ENCODE data around the gene RARG. TPM values are rescaled to one million over a fixed set of nuclear protein-coding genes. Genes with fewer than 3 reads are reported as not detected.
"Not testable (repeated sequence)": the region's sequence is repeated elsewhere in the genome, so short reads cannot be mapped to it uniquely, and the experiment has no call there.

Gene RARG
- total and polyA plus RNA-seq, 2 donors = 30.5 to 37.8 TPM

DNA sequence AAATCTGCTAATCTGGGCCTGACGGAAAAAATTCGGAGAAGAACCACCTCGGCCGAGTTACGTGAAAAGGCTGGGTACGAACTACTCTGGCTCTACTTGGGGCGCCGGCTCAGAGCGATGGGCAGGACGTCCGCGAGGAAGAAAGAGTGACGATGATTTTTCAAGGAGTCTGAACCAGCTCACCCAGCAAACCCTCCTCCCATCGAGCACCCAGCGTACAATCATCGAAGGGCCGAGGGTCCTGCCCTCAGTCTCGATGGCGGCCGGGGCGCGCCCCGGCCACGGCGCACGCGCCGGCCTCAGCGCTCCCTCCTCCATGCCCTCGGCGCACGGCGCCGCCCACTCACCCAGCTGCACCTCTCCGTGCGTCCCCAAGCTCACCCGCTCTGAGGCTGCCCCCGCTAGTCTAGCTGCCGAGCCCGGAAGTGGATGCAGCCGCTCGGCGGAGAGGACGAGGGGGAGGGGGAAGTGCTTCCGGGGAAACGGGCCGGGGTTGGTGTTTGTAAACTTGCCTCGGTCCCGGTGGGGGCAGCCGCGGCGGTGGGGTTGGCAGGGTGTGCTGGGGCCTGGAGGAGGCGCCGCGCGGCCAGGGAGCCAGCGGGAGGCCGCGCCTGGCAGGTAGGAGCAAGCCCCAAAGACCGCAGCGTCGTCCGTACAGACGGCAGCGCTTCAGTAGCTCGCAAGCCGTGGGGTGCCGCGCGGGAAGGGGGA, 51.6 kb downstream of the RARG start, which contains the start of the genes CSAD and ZNF740:
CSAD (minus strand) TSS at position 706 of the 711 bp plus-strand sequence. CDS start 7,455 bp downstream, outside the sequence.
ZNF740 (plus strand) TSS at position 503 of the 711 bp plus-strand sequence. CDS start 1,262 bp downstream, outside the sequence.
- Histone ChIP-seq H3K36me3 (ENCODE audit: insufficient read depth) (no peaks in the 10 kb centered on the region), H3K4me1 (ENCODE audit: insufficient read depth) (no peaks in the 10 kb centered on the region), H3K27ac (ENCODE audit: low read depth) (peak within 1 kb of the TSS; percentile 93), H3K4me3 (ENCODE audit: low read depth, low read length) (peak within 1 kb of the TSS; percentile 66)
- under 1% methylated on average over 70 of the region's 70 CpGs for WGBS
- peak; percentile 94 for DNase-seq (ENCODE audit: extremely low spot score)

DNA sequence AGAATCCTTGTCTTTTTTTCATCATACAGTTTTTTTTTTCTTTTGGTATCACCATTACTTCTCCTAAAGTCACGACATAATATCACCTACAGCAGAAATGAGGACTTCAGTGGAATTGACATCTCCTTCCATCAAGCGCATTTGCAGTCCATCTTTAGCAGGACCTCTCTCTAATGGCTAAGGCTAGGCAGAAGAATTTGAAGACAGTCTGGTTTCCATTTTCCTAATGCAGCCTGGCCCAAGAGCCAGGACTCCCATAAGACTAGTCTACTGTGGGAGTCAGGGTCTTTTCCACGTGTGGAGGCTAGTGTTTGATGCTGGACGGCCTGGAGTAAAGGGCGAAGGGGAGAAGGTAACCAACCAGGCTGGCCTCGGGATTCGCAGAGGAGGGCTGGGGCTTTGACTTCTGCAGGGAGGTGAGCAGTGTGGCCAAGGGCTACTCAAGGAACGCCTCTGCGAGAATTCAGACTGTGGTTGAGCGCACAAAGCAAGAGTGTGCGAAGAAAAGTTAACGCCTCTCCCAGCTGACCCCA, 52.3 kb downstream of the RARG start:
- Histone ChIP-seq H3K4me3 (ENCODE audit: low read depth, low read length) (peak overlapping the region; percentile 58), H3K36me3 (ENCODE audit: insufficient read depth) (no peaks in the 10 kb centered on the region), H3K27ac (ENCODE audit: low read depth) (peak overlapping the region; percentile 81), H3K4me1 (ENCODE audit: insufficient read depth) (no peaks in the 10 kb centered on the region)
- no peak for DNase-seq (ENCODE audit: extremely low spot score)
- 16% methylated on average over 12 of the region's 12 CpGs for WGBS

DNA sequence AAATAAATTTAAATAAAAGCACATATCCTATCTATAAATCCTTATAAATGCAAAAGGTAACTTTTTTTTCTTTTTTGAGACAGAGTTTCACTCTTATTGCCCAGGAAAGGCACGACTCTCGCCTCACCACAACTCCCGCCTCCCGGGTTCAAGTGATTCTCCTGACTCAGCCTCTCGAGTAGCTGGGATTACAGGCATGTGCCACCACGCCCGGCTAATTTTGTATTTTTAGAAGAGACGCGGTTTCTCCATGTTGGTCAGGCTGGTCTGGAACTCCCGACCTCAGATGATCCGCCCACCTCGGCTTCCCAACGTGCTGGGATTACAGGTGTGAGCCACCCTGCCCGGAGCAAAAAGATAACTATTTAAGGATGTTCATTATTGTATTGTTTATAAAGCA, 53.2 kb downstream of the RARG start:
- H3K27ac ChIP-seq (ENCODE audit: low read depth) = not testable (repeated sequence)

DNA sequence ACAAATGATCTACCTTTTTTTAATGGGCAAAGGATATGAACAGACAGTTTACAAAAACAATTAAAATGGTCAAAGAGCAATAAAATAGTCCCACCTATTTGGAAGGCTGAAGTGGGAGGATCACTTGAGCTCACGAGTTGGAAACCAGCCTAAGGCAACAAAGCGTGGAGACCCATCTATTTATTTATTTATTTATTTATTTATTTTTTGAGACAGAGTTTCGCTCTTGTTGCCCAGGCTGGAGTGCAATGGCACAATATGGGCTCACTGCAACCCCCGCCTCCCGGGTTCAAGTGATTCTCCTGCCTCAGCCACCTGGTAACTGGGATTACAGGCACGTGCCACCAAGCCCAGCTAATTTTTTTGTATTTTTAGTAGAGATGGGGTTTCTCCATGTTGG, 54.6 kb downstream of the RARG start:
- WGBS = 93% methylated on average over 6 of the region's 6 CpGs
- H3K36me3 ChIP-seq (ENCODE audit: insufficient read depth); H3K4me1 ChIP-seq (ENCODE audit: insufficient read depth); H3K4me3 ChIP-seq (ENCODE audit: low read depth, low read length); H3K27ac ChIP-seq (ENCODE audit: low read depth); DNase-seq (ENCODE audit: extremely low spot score): not testable (repeated sequence)

More for the DNA sequence above, 53.2 kb downstream of the RARG start:
- 94% methylated on average over 14 of the region's 14 CpGs for WGBS
- H3K4me3 ChIP-seq (ENCODE audit: low read depth, low read length); H3K36me3 ChIP-seq (ENCODE audit: insufficient read depth); DNase-seq (ENCODE audit: extremely low spot score); H3K4me1 ChIP-seq (ENCODE audit: insufficient read depth): not testable (repeated sequence)

DNA sequence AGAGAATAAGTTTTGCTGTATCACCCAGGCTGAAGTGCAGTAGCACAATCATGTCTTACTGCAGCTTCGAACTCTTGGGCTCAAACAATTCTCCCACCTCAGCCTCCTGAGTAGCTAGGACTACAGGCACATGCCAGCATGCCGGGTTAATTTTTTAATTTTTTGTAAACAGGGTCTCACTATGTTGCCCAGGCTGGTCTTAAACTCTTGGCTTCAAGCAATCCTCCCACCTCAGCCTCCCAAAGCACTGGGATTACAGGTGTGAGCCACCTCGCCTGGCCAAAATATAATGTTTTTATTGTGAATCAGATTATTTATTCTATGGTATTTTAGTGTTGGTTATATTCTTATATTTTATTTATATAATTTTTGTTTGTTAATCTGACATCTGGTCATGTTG, 55.3 kb downstream of the RARG start:
- Histone ChIP-seq H3K4me1 (ENCODE audit: insufficient read depth) (no peaks in the 10 kb centered on the region), H3K27ac (ENCODE audit: low read depth) (no peak overlapping the region), H3K36me3 (ENCODE audit: insufficient read depth) (no peaks in the 10 kb centered on the region), H3K4me3 (ENCODE audit: low read depth, low read length) (no peak overlapping the region)
- DNase-seq (ENCODE audit: extremely low spot score) = no peak
- WGBS = 97% methylated on average over 3 of the region's 3 CpGs

DNA sequence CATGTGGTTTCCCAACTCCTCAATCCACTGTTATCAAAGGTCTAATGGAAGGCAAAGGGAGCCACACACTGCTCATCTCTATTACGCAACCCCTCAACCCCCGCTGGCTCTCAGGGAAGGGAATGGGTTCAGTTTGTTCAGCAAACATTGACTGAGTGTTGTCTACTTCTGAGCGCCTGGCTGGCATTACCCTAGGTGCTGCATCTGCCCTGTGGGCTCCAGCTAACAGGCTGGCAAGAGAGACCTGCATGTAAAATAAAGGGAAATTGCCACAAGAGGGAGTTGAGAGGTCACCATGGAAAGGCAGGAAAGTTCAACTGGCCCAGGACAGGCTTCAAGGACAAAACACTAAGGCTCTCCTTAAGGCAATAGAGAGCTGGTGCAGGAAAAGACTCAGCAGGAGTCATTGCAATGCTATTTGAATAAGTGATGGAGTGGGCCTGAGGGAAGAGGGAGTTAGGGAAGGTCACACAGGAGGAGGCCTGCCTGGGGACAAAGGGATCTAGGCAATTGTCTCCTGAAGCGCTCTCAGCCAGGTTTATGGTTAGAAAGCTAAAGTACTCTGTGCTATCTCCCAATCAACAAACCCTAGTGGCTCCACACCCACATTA, 57.0 kb downstream of the RARG start:
- DNase-seq (ENCODE audit: extremely low spot score) = no peak
- H3K4me1 ChIP-seq (ENCODE audit: insufficient read depth) = no peaks in the 10 kb centered on the region
- no peak overlapping the region for H3K27ac ChIP-seq (ENCODE audit: low read depth)
- H3K4me3 ChIP-seq (ENCODE audit: low read depth, low read length) = no peak overlapping the region
- no peaks in the 10 kb centered on the region for H3K36me3 ChIP-seq (ENCODE audit: insufficient read depth)
- WGBS = 80% methylated on average over 4 of the region's 4 CpGs

DNA sequence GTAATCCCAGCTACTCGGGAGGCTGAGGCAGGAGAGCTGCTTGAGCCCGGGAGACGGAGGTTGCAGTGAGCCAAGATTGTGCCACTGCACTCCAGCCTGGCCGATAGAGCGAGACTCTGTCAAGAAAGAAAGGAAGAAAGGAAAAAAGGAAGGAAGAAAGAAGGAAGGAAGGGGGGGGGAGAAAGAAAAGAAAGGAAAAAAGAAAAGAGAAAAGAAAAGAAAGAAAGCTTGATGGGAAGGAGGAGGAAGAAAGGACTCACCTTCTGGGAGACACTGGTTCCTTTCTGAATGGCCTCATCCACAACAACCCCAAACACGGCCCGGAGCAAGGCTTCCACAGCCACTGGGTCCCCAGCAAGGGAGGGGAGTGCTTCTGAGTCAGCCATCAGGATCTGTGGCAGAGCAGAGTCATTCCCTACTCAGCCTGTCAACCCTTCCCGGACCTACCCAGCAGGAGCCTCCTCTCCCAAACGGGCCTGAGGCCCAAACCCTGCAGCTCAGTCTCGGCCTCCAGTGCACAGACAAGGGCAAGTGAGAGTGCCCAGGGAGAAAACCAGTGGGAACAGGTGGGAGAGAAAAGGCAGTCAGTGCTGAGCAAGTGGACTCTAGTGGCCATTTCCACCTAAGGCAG, 58.8 kb downstream of the RARG start:
- H3K4me3 ChIP-seq (ENCODE audit: low read depth, low read length) = no peak overlapping the region
- no peaks in the 10 kb centered on the region for H3K36me3 ChIP-seq (ENCODE audit: insufficient read depth)
- 84% methylated on average over 10 of the region's 10 CpGs for WGBS
- H3K27ac ChIP-seq (ENCODE audit: low read depth) = no peak overlapping the region
- DNase-seq (ENCODE audit: extremely low spot score) = no peak
- no peaks in the 10 kb centered on the region for H3K4me1 ChIP-seq (ENCODE audit: insufficient read depth)

DNA sequence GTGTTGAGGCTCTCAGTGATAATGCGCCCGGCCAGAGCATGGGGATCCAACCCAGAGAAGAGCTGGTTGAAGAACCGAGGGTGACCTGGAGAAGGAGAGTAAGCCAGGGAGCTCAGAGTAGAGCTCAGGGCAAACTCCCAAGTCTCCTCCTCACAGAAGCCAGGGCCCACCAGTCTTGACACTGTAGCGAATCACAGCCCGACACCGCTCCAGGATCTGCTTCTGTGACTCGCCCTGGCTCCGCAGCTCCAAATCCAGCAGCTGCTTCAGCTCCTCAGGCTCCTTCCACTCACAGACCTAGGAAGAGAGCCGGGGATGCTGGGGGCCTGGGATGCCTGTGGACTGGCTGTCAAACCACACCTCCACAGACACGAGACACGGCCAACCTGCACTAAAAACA, 59.7 kb downstream of the RARG start:
- 46% methylated on average over 11 of the region's 11 CpGs for WGBS
- H3K36me3 ChIP-seq (ENCODE audit: insufficient read depth) = no peaks in the 10 kb centered on the region
- DNase-seq (ENCODE audit: extremely low spot score) = no peak
- H3K27ac ChIP-seq (ENCODE audit: low read depth) = no peak overlapping the region
- no peaks in the 10 kb centered on the region for H3K4me1 ChIP-seq (ENCODE audit: insufficient read depth)
- H3K4me3 ChIP-seq (ENCODE audit: low read depth, low read length) = no peak overlapping the region

DNA sequence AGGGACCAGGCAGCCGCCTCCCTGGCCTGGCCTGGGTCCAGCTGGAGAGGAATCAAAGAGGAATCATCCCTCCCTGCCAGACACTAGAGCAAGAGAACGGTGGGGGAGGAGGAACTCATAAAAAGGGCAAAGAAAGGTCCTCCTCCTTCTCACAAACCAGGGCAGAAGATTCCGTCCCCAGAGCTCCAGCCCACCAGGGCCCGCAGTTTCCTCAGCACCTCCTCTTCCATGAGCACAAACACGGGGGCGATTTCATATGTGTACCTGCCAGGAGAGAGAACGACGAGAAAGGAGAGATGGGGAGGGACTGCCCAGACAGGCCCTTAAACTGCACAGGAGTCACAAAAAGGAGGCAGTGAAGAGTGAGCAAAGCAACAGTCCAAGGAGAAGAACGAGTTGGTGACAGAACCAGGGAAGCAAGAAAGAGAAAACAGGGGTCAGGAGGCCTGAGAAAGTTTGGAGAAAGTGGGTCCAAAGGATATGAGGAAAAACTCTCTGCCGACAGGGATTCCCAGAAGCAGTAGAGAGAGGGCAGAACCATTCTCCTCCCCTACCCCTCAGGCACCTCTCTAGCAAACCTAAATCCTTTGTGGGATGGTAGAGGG, 60.2 kb downstream of the RARG start:
- H3K27ac ChIP-seq (ENCODE audit: low read depth) = no peak overlapping the region
- no peak for DNase-seq (ENCODE audit: extremely low spot score)
- no peak overlapping the region for H3K4me3 ChIP-seq (ENCODE audit: low read depth, low read length)
- WGBS = 35% methylated on average over 10 of the region's 10 CpGs
- H3K36me3 ChIP-seq (ENCODE audit: insufficient read depth) = peaks cover 2% of the 10 kb centered on the region
- H3K4me1 ChIP-seq (ENCODE audit: insufficient read depth) = no peaks in the 10 kb centered on the region

DNA sequence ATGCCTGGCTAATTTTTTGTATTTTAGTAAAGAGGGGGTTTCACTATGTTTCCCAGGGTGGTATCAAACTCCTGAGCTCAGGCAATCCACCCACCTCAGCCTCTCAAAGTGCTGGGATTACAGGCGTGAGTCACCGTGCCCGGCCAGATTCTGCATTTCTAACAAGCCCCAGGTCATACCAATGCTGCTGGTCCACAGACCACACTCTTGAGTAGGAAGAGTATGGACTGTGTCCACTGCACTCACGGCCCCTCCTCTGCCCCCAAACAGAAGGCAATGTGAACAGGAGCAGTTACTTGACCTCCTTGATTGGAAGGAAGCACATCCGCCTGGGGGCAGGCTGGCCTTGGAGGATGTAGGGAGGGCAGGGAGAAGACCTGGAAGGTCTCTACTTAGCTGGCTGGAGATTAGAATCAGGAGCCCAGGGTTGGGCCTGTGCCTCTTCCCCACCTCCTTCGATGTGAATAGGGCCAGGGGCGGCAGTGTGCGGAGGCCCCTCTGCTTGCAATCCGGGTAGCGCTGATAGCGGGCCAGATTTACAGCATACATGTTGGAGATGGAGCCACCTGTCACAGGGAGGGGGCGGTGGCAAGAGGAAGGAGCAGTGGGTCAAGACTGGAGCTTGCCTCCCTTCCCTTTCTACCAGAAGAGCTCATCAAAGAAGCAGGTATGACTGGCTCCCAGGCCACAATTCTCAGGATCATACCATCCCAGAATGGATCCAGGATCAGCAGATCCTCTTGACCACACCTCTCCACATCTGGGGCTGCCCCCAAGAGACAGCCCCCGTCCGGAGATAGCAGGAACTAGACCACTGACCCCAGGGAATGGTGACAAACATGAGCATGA, 60.9 kb downstream of the RARG start:
- peaks cover 2% of the 10 kb centered on the region for H3K36me3 ChIP-seq (ENCODE audit: insufficient read depth)
- DNase-seq (ENCODE audit: extremely low spot score) = no peak
- WGBS = 83% methylated on average over 14 of the region's 14 CpGs
- H3K4me1 ChIP-seq (ENCODE audit: insufficient read depth) = no peaks in the 10 kb centered on the region
- no peak overlapping the region for H3K27ac ChIP-seq (ENCODE audit: low read depth)
- no peak overlapping the region for H3K4me3 ChIP-seq (ENCODE audit: low read depth, low read length)

DNA sequence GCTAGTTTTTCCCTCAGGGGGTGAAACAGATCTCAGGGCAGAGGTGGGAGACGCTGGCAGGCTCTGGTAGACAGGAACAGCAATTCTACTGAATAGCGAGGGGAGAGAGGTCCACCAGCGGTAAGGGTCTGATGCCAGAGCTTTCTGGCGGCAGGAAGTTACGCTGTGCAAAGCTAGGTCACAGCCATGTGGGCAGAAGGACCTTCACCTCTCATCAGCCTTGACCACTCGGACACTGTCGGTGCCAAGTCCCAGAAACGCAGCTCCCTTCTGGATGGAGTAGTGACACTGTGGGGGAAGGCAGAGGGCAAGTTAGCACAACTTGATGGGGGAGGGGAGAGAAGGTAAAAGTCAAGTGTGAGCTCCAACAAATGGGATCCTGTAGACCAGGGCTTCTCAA, 61.8 kb downstream of the RARG start:
- Histone ChIP-seq H3K4me1 (ENCODE audit: insufficient read depth) (no peaks in the 10 kb centered on the region), H3K4me3 (ENCODE audit: low read depth, low read length) (no peak overlapping the region), H3K36me3 (ENCODE audit: insufficient read depth) (peaks cover 2% of the 10 kb centered on the region), H3K27ac (ENCODE audit: low read depth) (no peak overlapping the region)
- WGBS = 91% methylated on average over 8 of the region's 8 CpGs
- DNase-seq (ENCODE audit: extremely low spot score) = no peak

DNA sequence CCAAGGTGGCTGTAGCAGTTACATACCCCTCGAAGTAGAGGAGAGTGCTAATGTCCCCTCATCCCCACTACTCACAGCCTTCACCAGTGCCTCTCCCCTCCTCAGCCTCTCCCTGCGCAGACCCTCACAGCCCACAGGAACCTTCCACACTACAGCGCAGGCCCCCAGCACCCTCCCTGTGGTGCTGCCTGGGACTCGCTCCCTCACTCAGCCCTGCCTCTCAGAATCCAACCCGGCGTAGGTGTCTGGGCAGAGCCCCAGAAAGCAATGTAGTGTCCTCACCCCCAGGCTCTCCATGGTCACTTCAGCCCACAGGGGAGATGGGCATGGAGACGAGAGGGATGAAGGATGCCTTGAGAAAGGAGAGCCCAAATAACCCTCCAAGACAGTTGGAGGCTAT, 62.4 kb downstream of the RARG start:
- Histone ChIP-seq H3K4me1 (ENCODE audit: insufficient read depth) (no peaks in the 10 kb centered on the region), H3K36me3 (ENCODE audit: insufficient read depth) (peaks cover 2% of the 10 kb centered on the region), H3K27ac (ENCODE audit: low read depth) (no peak overlapping the region), H3K4me3 (ENCODE audit: low read depth, low read length) (no peak overlapping the region)
- DNase-seq (ENCODE audit: extremely low spot score) = no peak
- WGBS = 95% methylated on average over 7 of the region's 7 CpGs

DNA sequence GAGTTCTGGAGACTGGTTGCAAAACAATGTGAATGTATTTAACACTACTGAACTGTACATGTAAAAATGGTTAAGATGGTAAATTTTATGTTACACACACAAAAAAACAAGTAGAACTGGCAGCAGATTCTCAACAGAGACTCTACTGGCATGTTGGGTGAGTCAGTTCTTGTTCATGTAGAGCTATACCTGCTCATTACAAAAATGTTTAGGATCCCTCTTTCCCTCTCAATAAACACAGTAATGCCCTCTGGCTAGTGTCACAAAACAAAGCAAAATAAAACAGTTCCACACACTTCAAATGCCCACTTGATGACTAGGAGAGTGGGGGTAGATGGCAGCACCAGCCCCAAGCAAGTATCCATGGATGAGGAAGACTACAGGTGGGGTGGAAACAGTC, 65.2 kb downstream of the RARG start:
- Histone ChIP-seq H3K4me1 (ENCODE audit: insufficient read depth) (no peaks in the 10 kb centered on the region), H3K27ac (ENCODE audit: low read depth) (no peak overlapping the region), H3K36me3 (ENCODE audit: insufficient read depth) (peaks cover 2% of the 10 kb centered on the region), H3K4me3 (ENCODE audit: low read depth, low read length) (no peak overlapping the region)
- DNase-seq (ENCODE audit: extremely low spot score) = no peak

Measured in urinary bladder (tissue), 4 donors.